GM21515 (cell line): ENCODE results near the gene PSPN.

Source experiments
- ATAC-seq: cut with Tn5 transposase; IDR thresholded peaks from one replicate; pipeline ENCODE4 v1.9.1; 2021; ENCODE audit not compliant: unreplicated experiment

The PSPN gene, protein sequence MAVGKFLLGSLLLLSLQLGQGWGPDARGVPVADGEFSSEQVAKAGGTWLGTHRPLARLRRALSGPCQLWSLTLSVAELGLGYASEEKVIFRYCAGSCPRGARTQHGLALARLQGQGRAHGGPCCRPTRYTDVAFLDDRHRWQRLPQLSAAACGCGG

GRCh38 chr19:6375411-6376010 lies at the start of gene PSPN:
PSPN (minus strand) TSS chr19:6375933; CDS start chr19:6375849, 84 bp downstream.
- no peak for ATAC-seq

DNA sequence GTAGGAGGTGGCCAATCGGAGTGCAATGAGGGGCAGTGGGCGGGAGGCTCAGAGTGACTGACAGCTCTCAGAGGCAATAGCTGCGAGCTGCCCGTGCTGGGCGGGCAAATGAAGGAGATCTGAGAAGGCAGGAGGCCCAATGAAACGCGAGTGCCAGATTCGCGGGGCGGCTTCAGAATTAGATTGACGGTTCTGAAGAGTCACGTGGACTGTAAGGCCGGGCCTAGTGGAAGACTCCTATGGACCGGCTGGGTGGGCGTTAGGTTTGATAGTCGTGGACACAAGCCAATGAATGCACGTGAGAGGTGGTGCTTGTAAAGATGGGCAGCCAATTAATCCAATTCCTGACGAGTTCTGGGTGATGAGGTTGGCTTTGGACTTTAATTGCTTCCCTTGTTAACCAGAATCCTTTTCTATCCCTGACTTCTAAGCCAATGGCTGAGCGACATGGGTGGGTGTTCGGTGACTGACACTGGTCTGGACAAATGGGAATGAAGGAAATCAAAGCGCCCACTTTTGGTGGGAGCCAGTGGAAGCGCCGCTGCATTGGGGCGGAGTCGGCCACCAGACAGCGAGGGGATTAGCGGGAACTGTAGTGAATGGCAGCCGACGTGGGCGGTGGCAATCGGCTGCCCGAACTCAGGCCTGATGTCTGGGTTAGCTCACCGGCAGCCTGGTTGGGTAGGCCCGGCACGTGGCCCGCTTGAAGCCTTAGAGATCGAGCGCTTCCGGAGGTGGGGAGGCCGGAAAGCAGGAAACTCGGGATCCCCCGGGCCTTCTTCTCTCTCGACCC lies 49.4 kb upstream of the PSPN start:
- peak; percentile 79 for ATAC-seq

- ATAC-seq = no peak
Measured at GRCh38 chr19:6424195-6424938, 48.6 kb upstream of the PSPN start, which contains the start of gene KHSRP. KHSRP (minus strand) TSS chr19:6424811; CDS start chr19:6424701, 110 bp downstream.

DNA sequence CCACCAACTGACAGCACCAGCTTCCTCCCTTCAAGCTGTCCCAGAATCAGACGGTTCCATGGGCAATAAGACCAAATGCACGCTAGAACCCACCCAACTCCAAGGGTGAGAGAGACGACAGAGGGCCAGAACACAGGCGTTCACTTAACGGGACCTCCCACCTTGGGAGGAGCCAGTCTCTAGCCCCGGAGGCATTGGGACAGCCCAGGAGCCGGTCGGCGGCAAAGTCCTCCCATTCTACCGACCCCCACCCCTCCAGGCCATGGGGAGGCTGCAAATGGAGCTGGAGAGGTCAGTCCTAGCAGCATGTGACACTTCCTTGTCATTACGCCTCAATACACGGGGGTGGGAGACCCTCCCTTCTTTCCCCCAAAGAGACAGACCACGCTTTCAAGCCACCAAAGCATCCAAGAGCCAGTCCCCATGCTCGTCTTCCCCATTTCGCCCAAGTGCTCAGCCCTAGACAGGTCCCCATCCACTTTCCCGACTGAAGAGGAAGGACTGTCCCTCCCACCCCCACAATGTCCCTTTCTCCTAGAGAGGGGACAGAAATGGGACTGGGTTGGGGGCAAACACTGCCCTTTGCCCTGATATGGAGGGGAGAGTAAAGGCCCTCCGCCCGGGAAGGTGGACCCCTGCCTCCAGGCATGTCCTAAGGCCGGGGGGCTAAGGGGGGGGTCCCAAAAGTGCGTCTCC lies 47.9 kb upstream of the PSPN start:
- no peak for ATAC-seq

DNA sequence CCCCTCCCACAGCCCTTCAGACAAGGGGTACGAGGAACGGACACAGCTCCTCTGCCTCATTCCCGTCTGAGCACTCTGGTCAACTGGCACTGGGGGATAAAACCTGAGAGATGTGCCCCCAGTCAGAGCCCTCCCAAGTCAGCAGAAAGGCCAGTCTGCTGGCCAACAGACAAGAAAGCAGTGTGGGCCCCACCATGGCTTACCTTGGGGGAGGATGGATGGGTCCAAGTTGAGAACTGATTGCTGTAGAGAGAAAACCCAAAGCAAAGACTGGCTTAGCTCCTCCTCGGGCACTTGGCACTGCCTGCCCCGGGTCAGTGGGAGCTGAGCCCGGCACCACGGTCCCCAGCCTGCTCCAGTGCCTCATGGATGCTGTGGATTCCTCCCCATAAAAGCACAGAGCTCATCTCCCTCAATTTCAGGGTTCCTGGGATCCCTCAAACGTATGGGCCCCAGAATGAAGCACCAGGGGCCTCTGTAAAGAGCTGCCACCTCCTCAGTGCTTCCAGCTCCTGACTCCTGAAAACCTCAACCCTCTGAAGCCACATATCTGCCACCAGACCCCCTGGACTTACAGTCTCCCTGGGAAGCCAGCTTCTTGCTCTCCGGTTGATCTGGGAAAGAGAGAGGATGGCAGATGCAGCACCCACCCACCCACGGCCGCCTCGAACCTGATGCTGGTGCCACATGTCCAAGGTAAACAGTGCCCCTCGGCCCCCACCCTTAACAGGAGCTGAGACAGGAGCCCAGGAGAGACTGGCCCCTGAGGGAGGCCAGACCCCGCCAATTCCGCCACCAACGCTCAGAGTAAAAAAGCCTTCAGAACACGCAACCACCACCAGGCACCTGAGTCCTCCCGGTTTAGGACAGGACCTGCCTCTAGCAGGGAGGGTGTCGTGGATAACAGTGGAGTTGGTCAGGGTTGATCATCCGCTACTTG lies 45.6 kb upstream of the PSPN start:
- no peak for ATAC-seq

DNA sequence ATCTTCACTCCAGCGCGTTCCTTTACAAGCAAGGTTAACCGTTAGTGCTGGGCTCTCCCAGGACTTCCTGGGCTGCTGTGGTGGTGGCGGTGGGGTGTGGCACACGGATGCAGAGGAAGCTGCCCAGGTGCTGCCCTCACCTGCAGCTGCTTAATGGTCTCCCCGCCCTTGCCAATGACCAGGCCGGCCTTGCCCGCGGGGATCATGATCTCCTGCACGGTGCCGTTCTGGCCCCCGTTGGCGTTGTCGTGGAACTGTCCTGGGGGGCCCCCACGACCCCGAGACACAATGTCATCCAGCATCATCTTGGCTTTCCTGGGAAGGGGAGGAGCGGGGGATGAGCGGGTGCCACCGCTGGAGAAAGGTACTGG lies 42.8 kb upstream of the PSPN start:
- ATAC-seq = no peak

GRCh38 chr19:6417713-6418561 lies 42.2 kb upstream of the PSPN start:
- no peak for ATAC-seq

DNA sequence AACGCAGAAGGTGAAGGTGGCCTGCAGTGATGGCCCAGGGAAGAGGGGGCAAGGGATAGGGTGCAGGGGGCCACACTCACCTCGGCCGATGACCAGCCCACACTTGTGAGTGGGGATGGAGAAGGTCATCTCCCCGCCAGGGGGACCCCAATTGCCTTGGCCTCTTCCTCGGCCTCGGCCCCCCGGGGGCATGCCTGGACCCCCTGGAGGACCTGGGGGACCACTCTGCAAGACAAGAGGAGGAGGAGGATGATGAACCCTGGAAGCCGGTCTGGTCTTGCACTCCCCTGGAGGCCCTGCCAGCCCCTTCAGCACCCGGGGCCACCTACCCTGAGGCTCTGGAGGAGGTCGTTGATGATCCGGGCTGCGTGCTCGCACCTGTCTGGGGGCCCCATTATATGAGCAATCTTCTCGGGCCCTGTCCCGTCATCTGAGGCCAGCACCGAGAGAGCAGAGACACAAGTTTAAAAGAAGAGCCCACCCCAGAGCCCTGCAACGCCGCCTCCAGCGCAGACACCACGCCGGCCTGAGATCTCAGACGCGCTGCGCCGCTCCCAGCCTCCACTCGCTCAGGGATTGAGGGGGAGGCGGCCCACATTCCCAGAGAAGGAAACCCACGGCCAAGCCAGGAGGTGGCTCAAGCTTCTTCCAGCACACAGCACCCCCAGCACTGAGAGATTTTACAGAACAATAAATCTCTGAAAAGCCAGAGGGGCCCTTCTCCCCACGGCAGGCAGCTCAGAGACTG lies 41.1 kb upstream of the PSPN start:
- ATAC-seq = no peak

DNA sequence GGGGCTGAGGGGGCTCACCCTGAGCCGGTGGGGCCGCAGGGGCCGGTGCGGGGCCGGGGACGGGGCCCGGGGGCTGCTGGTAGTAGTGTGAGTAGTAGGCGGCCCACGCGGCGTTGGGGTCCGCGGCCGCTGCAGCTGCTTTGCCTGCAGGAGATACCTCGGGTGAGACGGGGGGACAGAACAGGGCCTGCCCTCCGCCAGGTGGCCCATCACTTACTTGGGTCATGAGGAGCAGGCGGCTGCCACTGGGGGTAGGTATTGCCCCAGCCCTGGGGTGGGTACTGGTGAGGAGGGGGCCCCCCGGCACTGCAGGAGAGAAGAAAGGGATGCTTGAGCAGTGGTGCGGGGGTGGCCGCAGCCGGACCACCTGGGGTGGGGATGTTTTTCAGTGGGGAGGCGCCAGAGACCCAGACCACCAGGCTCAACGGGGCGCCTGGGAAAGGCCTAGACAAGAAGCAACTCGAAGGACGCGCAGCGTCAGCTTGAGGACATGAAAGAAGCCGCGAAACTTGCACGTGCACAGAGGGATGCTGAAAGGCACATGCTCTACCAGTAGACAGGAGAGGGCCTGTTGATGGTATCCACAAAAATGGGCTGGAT lies 40.0 kb upstream of the PSPN start:
- no peak for ATAC-seq

DNA sequence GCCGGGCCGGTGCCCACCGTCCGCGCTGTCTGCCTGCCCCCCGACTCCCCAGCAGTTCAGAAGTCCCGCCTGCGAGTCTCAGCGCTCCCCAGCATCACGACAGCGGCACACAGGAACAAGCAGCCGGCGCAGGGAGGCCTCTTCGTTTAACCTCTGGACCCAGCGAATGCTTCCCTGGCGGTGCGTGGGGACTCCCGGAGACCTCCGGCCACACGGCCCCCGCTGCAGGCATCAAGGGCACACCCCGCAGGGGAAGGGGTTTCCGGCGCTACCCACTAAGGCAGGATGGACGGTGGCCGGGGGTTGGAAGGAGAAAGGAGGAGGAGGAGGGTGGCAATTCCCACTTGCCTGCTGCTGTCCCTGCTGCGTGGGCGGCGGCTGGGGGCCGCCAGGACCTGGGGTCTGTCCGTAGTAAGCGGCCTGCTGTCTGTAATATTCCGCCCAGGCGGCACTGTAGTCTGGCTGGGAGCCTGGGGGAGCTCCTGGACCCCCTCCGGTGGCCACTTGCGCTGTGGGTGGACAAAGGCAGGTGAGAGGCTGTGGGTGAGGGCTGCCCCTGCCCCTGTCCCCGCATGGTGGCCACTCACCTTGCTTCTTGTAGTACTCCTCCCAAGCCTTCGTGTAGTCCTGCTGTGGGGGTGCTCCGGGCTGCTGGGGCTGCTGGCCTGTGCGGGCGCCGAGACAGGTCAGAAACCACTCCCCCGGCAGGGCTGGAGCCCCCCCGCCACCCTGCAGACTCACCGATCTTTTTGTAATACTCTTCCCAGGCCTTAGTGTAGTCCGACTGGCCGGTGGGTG lies 39.3 kb upstream of the PSPN start:
- no peak for ATAC-seq

DNA sequence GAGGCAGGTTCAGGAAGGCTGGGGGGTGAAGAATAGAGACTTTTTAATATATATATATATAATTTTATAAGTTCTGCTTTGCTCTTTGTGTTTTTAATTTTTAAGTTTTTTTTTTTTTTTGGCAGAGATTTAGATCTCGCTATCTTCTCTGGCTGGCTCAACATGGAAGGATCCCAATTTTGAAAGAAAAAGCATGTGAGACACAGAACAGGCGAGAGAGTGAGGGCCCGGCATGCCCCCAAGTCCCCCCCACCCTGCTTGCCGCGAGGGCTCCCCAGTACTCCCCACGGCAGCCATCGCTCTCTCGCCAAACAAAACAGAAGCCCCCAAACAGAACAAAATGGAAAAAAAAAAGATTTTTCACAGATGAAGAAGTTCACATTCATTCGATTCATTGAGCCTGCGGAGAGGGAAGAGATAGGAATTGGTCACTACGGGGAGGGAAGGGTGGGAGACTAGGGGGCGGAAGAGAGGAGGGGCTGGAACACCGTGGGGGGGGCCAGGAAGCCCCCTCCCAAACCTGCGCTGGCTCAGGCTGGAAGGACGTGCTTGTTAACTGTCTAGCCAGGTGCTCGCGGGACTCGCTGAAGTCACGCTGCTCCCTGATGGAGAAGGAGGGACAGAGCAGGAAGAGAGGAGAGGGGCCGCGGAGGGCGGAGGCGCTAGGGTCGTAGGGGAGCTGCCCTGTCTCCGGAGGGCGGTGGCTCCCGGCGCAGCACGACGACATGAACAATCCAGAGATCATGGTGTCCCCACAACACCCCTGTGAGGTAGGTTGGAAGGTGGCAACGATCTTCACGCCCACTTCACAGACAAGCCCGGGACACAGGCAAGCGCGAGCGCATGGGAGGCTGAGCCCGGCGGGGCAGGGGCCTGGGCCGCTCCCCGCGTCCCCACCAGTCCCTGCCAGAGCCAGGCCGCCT lies 38.2 kb upstream of the PSPN start:
- ATAC-seq = no peak

DNA sequence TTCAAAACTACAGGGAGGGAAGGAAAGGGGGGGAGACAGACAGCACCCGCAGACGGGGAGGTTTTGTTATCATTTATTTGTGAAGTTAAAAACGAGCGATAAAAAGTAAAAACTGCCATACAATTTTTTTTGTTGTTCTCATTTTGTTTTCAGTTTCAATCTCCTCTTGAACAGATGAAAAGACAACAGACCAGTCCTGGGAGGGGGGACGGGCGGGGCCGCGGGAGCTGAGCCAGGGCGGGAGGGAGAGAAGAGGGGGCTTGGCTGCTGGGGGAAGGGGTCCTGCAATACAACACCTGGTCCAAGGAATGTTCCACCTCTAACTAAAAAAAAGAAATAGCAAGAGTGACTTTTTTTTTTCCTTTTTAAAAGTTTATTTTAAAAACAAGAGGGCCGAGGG lies 37.6 kb upstream of the PSPN start:
- no peak for ATAC-seq

GRCh38 chr19:6412447-6413091 lies 36.8 kb upstream of the PSPN start:
- ATAC-seq = no peak

GRCh38 chr19:6412061-6412446 lies 36.3 kb upstream of the PSPN start:
- ATAC-seq = no peak

- ATAC-seq = no peak
Measured at GRCh38 chr19:6409346-6409745, 33.6 kb upstream of the PSPN start.

- ATAC-seq = no peak
Measured at GRCh38 chr19:6406401-6406800, 30.7 kb upstream of the PSPN start.
